Measurements from ENCODE around the gene DNAJC7.

DNA sequence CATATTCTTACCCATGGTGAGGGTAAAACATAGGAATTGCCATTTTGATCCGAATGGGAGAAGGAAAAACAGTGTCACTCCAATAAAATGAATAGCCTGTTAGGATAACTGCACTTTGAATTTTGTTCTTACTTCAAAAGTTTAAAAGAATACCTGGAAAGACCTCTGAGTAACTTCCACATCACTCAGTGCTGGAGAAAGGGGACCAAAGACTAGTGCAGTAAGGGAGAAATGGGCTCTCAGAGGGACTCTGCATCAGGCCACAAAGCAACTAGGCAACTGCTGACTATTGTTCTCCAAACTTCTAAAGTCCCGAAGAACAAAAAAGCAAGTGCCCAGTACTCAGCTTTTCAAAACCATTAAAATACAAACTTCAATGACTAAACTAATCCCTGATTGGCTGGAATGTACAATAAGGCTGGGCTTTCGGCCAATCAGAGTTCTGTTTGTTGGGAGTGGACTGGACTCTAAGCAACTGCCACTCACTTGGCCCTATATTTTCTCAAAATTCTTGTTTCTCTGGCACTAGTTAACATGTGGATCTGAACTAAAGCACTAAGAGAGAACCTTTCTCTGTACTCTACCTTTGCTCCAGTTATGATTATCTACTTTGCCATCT lies 6.2 kb downstream of the DNAJC7 start:
- TF ChIP-seq YY1 (IDR thresholded peaks at IDR 0.05; ENCODE audit: insufficient read depth, insufficient read length) = no peak
- TF ChIP-seq SUZ12 (IDR thresholded peaks at IDR 0.05; ENCODE audit: extremely low read depth, insufficient read depth, insufficient read length) = no peak
- no peak for TF ChIP-seq ZNF274 (IDR thresholded peaks at IDR 0.05; ENCODE audit: low read depth, low read length)

Data from NT2/D1 (cell line).